Transverse colon (tissue), 4 donors: ENCODE data around the gene SLC6A8.

Experiments
- CTCF ChIP-seq, 5 experiments: fragments of 200-600 bp in 3 of 5; fragments of 450-650 bp in 2 of 5; sonication (generic) in 3 of 5; IDR thresholded peaks; 1 replicate in 2 of 5; 2 replicates in 3 of 5; pipeline ENCODE4 v1.5.1; 2016 to 2017; ENCODE audit warnings: antibody characterized with exemption in 5 of 5, inconsistent platforms in 3 of 5, mild to moderate bottlenecking in 2 of 5, moderate library complexity in 1 of 5
- POLR2A ChIP-seq: fragments of 450-650 bp; IDR thresholded peaks from one replicate; pipeline ENCODE4 v1.6.1; 2016; ENCODE audit warnings: antibody characterized with exemption, mild to moderate bottlenecking, moderate library complexity
- POLR2AphosphoS5 ChIP-seq, 3 donors: sonication (generic); formaldehyde crosslinking; IDR thresholded peaks; one replicate each; pipeline ENCODE4 v1.6.1; 2016; ENCODE audit warnings: antibody characterized with exemption in 3 of 3

- TF ChIP-seq POLR2A = no peak
- no peak for TF ChIP-seq CTCF (IDR thresholded peaks at IDR 0.05)
- TF ChIP-seq POLR2AphosphoS5 (IDR thresholded peaks at IDR 0.05) = no peak
Observed at GRCh38 chrX:153649915-153650782, 37.6 kb upstream of the SLC6A8 start.
